SIG-M5 treated with dmso at 0.1 percent for 504 hours (cell line): Measurements from ENCODE around the gene ZNF598.
A peak's percentile ranks its signal among the peaks of the same experiment; 100 is the strongest.
"Not testable (repeated sequence)": the region's sequence is repeated elsewhere in the genome, so short reads cannot be mapped to it uniquely, and the experiment has no call there.

ENCODE experiments used
- DNase-seq: peaks from one replicate; lab custom pipeline; 2025; ENCODE audit not compliant: unreplicated experiment; lab: John Stamatoyannopoulos, UW

ZNF598 gene

GRCh38 chr16:1960665-1961630, 48.7 kb downstream of the ZNF598 start:
- peak; percentile 77 for DNase-seq

GRCh38 chr16:1959269-1960039, 50.2 kb downstream of the ZNF598 start, which contains the start of gene NDUFB10:
NDUFB10 (plus strand) TSS chr16:1959538; CDS start chr16:1959625, 87 bp downstream.
- peak; percentile 78 for DNase-seq

GRCh38 chr16:1958715-1959268, 50.8 kb downstream of the ZNF598 start:
- no peak for DNase-seq

- DNase-seq, result not testable (repeated sequence)
Observed at GRCh38 chr16:1958143-1958491, 51.5 kb downstream of the ZNF598 start.

GRCh38 chr16:1957434-1958142, 52.0 kb downstream of the ZNF598 start:
- not testable (repeated sequence) for DNase-seq

GRCh38 chr16:1953734-1954133, 55.9 kb downstream of the ZNF598 start:
- DNase-seq, result no peak

- no peak for DNase-seq
Observed at GRCh38 chr16:1950559-1950958, 59.1 kb downstream of the ZNF598 start.

- DNase-seq, result no peak
Observed at GRCh38 chr16:1950047-1950446, 59.6 kb downstream of the ZNF598 start.

- DNase-seq, result no peak
Observed at GRCh38 chr16:1949507-1949906, 60.1 kb downstream of the ZNF598 start.
